ENCODE measurements around the gene ZNF710. TPM values are rescaled to one million over a fixed set of nuclear protein-coding genes. Genes with fewer than 3 reads are reported as not detected.

The ZNF710 gene
- total RNA-seq, 1 donor from 2014 or later = 47.9 TPM

- H3K4me3 ChIP-seq = no peak overlapping the region
- DNase-seq (no peak), ATAC-seq (no peak)
- intact Hi-C loops (cut with DNase I) = no loop called here
- H3K4me1 ChIP-seq = peaks cover 24% of the 10 kb centered on the region
- H3K36me3 ChIP-seq = no peaks in the 10 kb centered on the region
- H3K27me3 ChIP-seq = no peaks in the 10 kb centered on the region
- no peak overlapping the region for H3K27ac ChIP-seq
- H3K9me3 ChIP-seq = peaks cover 7% of the 10 kb centered on the region
- TF ChIP-seq CTCF (IDR thresholded peaks at IDR 0.05) = no peak
Observed at GRCh38 chr15:90015749-90016148, 14.6 kb downstream of the ZNF710 start.

- ATAC-seq = no peak
Observed at GRCh38 chr15:90016721-90017120, 15.6 kb downstream of the ZNF710 start.

GRCh38 chr15:90018216-90018831 is 17.2 kb downstream of the ZNF710 start:
- no peak overlapping the region for H3K4me3 ChIP-seq
- TF ChIP-seq CTCF (IDR thresholded peaks at IDR 0.05) = no peak
- H3K9me3 ChIP-seq = no peaks in the 10 kb centered on the region
- H3K4me1 ChIP-seq = peaks cover 23% of the 10 kb centered on the region
- ATAC-seq (no peak), DNase-seq (no peak)
- H3K27ac ChIP-seq = no peak overlapping the region
- intact Hi-C loops (cut with DNase I) = no loop called here
- no peaks in the 10 kb centered on the region for H3K36me3 ChIP-seq
- H3K27me3 ChIP-seq = no peaks in the 10 kb centered on the region

More at GRCh38 chr15:90016721-90017120, 15.6 kb downstream of the ZNF710 start:
- H3K36me3 ChIP-seq = no peaks in the 10 kb centered on the region
- TF ChIP-seq CTCF (IDR thresholded peaks at IDR 0.05) = no peak
- H3K4me1 ChIP-seq = peaks cover 28% of the 10 kb centered on the region
- H3K9me3 ChIP-seq = peaks cover 3% of the 10 kb centered on the region
- intact Hi-C loops (cut with DNase I) = no loop called here
- H3K27ac ChIP-seq = no peak overlapping the region
- no peak overlapping the region for H3K4me3 ChIP-seq
- DNase-seq = no peak
- H3K27me3 ChIP-seq = no peaks in the 10 kb centered on the region

- Histone ChIP-seq H3K27ac (peak overlapping the region; percentile 78), H3K4me1 (peaks cover 23% of the 10 kb centered on the region), H3K4me3 (no peak overlapping the region), H3K27me3 (no peaks in the 10 kb centered on the region), H3K36me3 (no peaks in the 10 kb centered on the region), H3K9me3 (no peaks in the 10 kb centered on the region)
- DNase-seq = no peak
- intact Hi-C loops (cut with DNase I) = no loop called here
- no peak for TF ChIP-seq CTCF (IDR thresholded peaks at IDR 0.05)
- ATAC-seq = no peak
Observed at GRCh38 chr15:90019611-90020010, 18.5 kb downstream of the ZNF710 start.

- Histone ChIP-seq H3K4me1 (peaks cover 24% of the 10 kb centered on the region), H3K36me3 (no peaks in the 10 kb centered on the region), H3K27me3 (no peaks in the 10 kb centered on the region), H3K27ac (peak overlapping the region; percentile 78), H3K4me3 (no peak overlapping the region), H3K9me3 (no peaks in the 10 kb centered on the region)
- no peak for TF ChIP-seq CTCF (IDR thresholded peaks at IDR 0.05)
- intact Hi-C loops (cut with DNase I) = no loop called here
- no peak for DNase-seq
- peak; percentile 84 for ATAC-seq
Observed at GRCh38 chr15:90020021-90020735, 19.1 kb downstream of the ZNF710 start.
